Neural cell (in vitro differentiated cells): ENCODE results near the gene PRRT4. TPM values are rescaled to one million over a fixed set of nuclear protein-coding genes. Genes with fewer than 3 reads are reported as not detected.

ENCODE experiments used
- H2AFZ ChIP-seq: fragments of 200-600, 300-800 bp; sonication (generic), shearing (Covaris generic); 2 replicates; pipeline ENCODE4 v1.6.0; 2014; ENCODE audit warnings: low read depth, mild to moderate bottlenecking, antibody characterized with exemption, low read length, moderate library complexity
- H3F3A ChIP-seq: fragments of 200-600 bp; shearing (Covaris generic); 2 replicates; pipeline ENCODE4 v1.6.1; 2016; ENCODE audit warnings: mild to moderate bottlenecking, moderate library complexity, mixed read lengths, antibody characterized with exemption, low read length; ENCODE audit not compliant: insufficient read depth, poor library complexity, severe bottlenecking
- H3K27ac ChIP-seq: fragments of 200-600, 300-800 bp; sonication (generic), shearing (Covaris generic); 2 replicates; pipeline ENCODE4 v1.5.1; 2014; ENCODE audit warnings: mild to moderate bottlenecking, low read length, moderate library complexity
- H3K27me3 ChIP-seq: fragments of 300-800, 200-600 bp; sonication (generic), shearing (Covaris generic); 2 replicates; pipeline ENCODE4 v1.6.0; 2014; ENCODE audit warnings: mild to moderate bottlenecking, low read depth, low read length, moderate library complexity; ENCODE audit not compliant: insufficient read depth
- H3K36me3 ChIP-seq: fragments of 300-800, 200-600 bp; sonication (generic), shearing (Covaris generic); 2 replicates; pipeline ENCODE4 v1.5.1; 2014; ENCODE audit warnings: mild to moderate bottlenecking, antibody characterized with exemption, low read length, moderate library complexity; ENCODE audit not compliant: insufficient read depth
- H3K4me2 ChIP-seq: fragments of 300-800, 200-600 bp; sonication (generic), shearing (Covaris generic); 2 replicates; pipeline ENCODE4 v1.6.0; 2014; ENCODE audit warnings: mild to moderate bottlenecking, low read length
- H3K4me3 ChIP-seq: fragments of 300-800, 200-600 bp; sonication (generic), shearing (Covaris generic); 2 replicates; pipeline ENCODE4 v1.5.1; 2014; ENCODE audit warnings: mild to moderate bottlenecking, low read length, moderate library complexity
- H3K79me2 ChIP-seq: fragments of 200-600 bp; shearing (Covaris generic); replicated peaks from 2 replicates; pipeline ENCODE4 v1.6.0; 2014; ENCODE audit warnings: mild to moderate bottlenecking, low read length, moderate library complexity; ENCODE audit not compliant: insufficient read depth
- H3K9ac ChIP-seq: fragments of 300-800, 200-600 bp; sonication (generic), shearing (Covaris generic); 2 replicates; pipeline ENCODE4 v1.6.1; 2016; ENCODE audit warnings: mild to moderate bottlenecking, low read length, mixed read lengths
- H3K9me2 ChIP-seq: fragments of 200-600 bp; shearing (Covaris generic); 2 replicates; pipeline ENCODE4 v1.6.1; 2016; ENCODE audit warnings: mild to moderate bottlenecking, low read length, mixed read lengths; ENCODE audit not compliant: insufficient read depth
- H3K9me3 ChIP-seq: fragments of 200-600, 300-800 bp; sonication (generic), shearing (Covaris generic); 2 replicates; pipeline ENCODE4 v1.6.1; 2016; ENCODE audit warnings: mild to moderate bottlenecking, mixed run types, low read length, moderate library complexity, mixed read lengths
- H4K20me1 ChIP-seq: fragments of 200-600 bp; shearing (Covaris generic); 2 replicates; pipeline ENCODE4 v1.6.1; 2016; ENCODE audit warnings: mild to moderate bottlenecking, mixed run types; ENCODE audit not compliant: insufficient read depth
- EP300 ChIP-seq: fragments of 450-650 bp; conservative IDR thresholded peaks from 2 replicates; pipeline ENCODE4 v1.6.1; 2014; ENCODE audit warnings: antibody characterized with exemption, mild to moderate bottlenecking, moderate library complexity; ENCODE audit not compliant: poor library complexity, severe bottlenecking
- EZH2 ChIP-seq: fragments of 200-600, 300-800 bp; shearing (Covaris generic), sonication (generic); IDR thresholded peaks from 2 replicates; pipeline ENCODE4 v1.6.1; 2014; ENCODE audit warnings: antibody characterized with exemption, low read length, borderline replicate concordance, mild to moderate bottlenecking; ENCODE audit not compliant: insufficient read depth, poor library complexity, severe bottlenecking
- MXI1 ChIP-seq: fragments of 450-650 bp; conservative IDR thresholded peaks from 2 replicates; pipeline ENCODE4 v1.6.1; 2014; ENCODE audit warnings: antibody characterized with exemption, mild to moderate bottlenecking; ENCODE audit not compliant: poor library complexity, severe bottlenecking
- POLR2AphosphoS5 ChIP-seq: IDR thresholded peaks from 2 replicates; pipeline ENCODE4 v1.6.1; 2012
- RAD21 ChIP-seq: fragments of 450-650 bp; conservative IDR thresholded peaks from 2 replicates; pipeline ENCODE4 v1.6.1; 2014; ENCODE audit warnings: antibody characterized with exemption, mild to moderate bottlenecking, moderate library complexity
- SMC3 ChIP-seq: fragments of 450-650 bp; conservative IDR thresholded peaks from 2 replicates; pipeline ENCODE4 v1.6.1; 2014; ENCODE audit warnings: antibody characterized with exemption, mild to moderate bottlenecking, moderate library complexity; ENCODE audit not compliant: poor library complexity
- TAF1 ChIP-seq: IDR thresholded peaks from 2 replicates; pipeline ENCODE4 v1.6.1; 2012; ENCODE audit warnings: low read depth
- polyA plus RNA-seq: library from polyadenylated mRNA; depleted of rRNA; stranded (reverse); fragments of >200 nt; gene quantifications from 2 replicates; pipeline ENCODE4 v1.2.3, GENCODE V29; 2014
- TF ChIP-seq, protein P1 (sequence below): fragments of 450-650 bp; IDR thresholded peaks from 2 replicates; pipeline ENCODE4 v1.5.1; 2014; ENCODE audit warnings: antibody characterized with exemption, mild to moderate bottlenecking, moderate library complexity; ENCODE audit not compliant: poor library complexity, severe bottlenecking
- TF ChIP-seq, protein P2 (sequence below): IDR thresholded peaks from 2 replicates; pipeline ENCODE4 v1.6.1; 2012; ENCODE audit warnings: borderline replicate concordance

Gene PRRT4
- polyA plus RNA-seq, 1 donor from 2014 or later = 32.5 TPM

DNA sequence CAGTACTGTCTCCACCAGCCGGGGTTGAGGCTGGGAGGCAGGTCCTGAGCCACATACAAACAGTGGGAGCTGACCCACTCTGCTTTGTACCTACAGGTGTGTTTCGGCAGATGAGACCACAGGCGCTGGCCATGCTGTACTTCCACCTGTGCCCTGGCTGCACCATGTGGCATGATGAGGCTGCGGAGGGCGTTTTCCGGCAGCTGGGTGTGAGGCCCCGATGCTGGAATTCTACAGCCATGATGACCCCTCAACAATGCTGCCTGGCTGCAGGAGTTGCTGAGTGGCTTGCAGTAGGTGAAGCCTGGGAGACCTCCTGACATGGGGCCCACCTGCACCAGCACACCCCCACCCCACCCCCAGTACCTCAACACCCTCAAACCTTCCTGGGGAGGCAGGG is 30.3 kb upstream of the PRRT4 start:
- H3K9ac ChIP-seq = no peak overlapping the region
- no peaks in the 10 kb centered on the region for H3F3A ChIP-seq
- H3K27me3 ChIP-seq = no peaks in the 10 kb centered on the region
- H3K36me3 ChIP-seq = no peaks in the 10 kb centered on the region
- H2AFZ ChIP-seq = no peak overlapping the region
- H4K20me1 ChIP-seq = no peaks in the 10 kb centered on the region
- no peak overlapping the region for H3K27ac ChIP-seq
- no peak for TF ChIP-seq POLR2AphosphoS5
- no peak for TF ChIP-seq RAD21
- no peak for TF ChIP-seq EP300
- TF ChIP-seq, protein P1, sequence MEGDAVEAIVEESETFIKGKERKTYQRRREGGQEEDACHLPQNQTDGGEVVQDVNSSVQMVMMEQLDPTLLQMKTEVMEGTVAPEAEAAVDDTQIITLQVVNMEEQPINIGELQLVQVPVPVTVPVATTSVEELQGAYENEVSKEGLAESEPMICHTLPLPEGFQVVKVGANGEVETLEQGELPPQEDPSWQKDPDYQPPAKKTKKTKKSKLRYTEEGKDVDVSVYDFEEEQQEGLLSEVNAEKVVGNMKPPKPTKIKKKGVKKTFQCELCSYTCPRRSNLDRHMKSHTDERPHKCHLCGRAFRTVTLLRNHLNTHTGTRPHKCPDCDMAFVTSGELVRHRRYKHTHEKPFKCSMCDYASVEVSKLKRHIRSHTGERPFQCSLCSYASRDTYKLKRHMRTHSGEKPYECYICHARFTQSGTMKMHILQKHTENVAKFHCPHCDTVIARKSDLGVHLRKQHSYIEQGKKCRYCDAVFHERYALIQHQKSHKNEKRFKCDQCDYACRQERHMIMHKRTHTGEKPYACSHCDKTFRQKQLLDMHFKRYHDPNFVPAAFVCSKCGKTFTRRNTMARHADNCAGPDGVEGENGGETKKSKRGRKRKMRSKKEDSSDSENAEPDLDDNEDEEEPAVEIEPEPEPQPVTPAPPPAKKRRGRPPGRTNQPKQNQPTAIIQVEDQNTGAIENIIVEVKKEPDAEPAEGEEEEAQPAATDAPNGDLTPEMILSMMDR = no peak
- no peak for TF ChIP-seq SMC3
- no peak for TF ChIP-seq MXI1
- TF ChIP-seq EZH2 = no peak
- no peak for TF ChIP-seq TAF1
- TF ChIP-seq, protein P2, sequence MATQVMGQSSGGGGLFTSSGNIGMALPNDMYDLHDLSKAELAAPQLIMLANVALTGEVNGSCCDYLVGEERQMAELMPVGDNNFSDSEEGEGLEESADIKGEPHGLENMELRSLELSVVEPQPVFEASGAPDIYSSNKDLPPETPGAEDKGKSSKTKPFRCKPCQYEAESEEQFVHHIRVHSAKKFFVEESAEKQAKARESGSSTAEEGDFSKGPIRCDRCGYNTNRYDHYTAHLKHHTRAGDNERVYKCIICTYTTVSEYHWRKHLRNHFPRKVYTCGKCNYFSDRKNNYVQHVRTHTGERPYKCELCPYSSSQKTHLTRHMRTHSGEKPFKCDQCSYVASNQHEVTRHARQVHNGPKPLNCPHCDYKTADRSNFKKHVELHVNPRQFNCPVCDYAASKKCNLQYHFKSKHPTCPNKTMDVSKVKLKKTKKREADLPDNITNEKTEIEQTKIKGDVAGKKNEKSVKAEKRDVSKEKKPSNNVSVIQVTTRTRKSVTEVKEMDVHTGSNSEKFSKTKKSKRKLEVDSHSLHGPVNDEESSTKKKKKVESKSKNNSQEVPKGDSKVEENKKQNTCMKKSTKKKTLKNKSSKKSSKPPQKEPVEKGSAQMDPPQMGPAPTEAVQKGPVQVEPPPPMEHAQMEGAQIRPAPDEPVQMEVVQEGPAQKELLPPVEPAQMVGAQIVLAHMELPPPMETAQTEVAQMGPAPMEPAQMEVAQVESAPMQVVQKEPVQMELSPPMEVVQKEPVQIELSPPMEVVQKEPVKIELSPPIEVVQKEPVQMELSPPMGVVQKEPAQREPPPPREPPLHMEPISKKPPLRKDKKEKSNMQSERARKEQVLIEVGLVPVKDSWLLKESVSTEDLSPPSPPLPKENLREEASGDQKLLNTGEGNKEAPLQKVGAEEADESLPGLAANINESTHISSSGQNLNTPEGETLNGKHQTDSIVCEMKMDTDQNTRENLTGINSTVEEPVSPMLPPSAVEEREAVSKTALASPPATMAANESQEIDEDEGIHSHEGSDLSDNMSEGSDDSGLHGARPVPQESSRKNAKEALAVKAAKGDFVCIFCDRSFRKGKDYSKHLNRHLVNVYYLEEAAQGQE = no peak
- H3K9me2 ChIP-seq = no peaks in the 10 kb centered on the region
- H3K79me2 ChIP-seq = no peaks in the 10 kb centered on the region
- H3K9me3 ChIP-seq = no peaks in the 10 kb centered on the region
- no peak overlapping the region for H3K4me3 ChIP-seq
- H3K4me2 ChIP-seq = no peak overlapping the region

- no peaks in the 10 kb centered on the region for H3K36me3 ChIP-seq
- no peaks in the 10 kb centered on the region for H3K9me2 ChIP-seq
- H3K9ac ChIP-seq = no peak overlapping the region
- H4K20me1 ChIP-seq = no peaks in the 10 kb centered on the region
- H3K27ac ChIP-seq = no peak overlapping the region
- no peaks in the 10 kb centered on the region for H3K9me3 ChIP-seq
- H3K4me2 ChIP-seq = no peak overlapping the region
- TF ChIP-seq, protein P2 = no peak
- TF ChIP-seq, protein P1 = no peak
- TF ChIP-seq SMC3 (no peak), EZH2 (no peak), RAD21 (no peak), MXI1 (no peak), POLR2AphosphoS5 (no peak), EP300 (no peak), TAF1 (no peak)
- no peaks in the 10 kb centered on the region for H3F3A ChIP-seq
- H3K27me3 ChIP-seq = no peaks in the 10 kb centered on the region
- no peak overlapping the region for H3K4me3 ChIP-seq
- no peaks in the 10 kb centered on the region for H3K79me2 ChIP-seq
- H2AFZ ChIP-seq = no peak overlapping the region
Measured at GRCh38 chr7:128390871-128391565, 29.5 kb upstream of the PRRT4 start.
